T-helper 1 cell (primary cell): ENCODE results near the gene GMCL2.

Experiments used
- DNase-seq, 5 donors: peaks; one replicate each; pipeline ENCODE4 v3.0.0-alpha.2; 2012 to 2020

The GMCL2 gene

GRCh38 chr5:178221853-178222252 is 34.7 kb upstream of the GMCL2 start:
- no peak for DNase-seq

GRCh38 chr5:178221282-178221681 is 34.1 kb upstream of the GMCL2 start:
- no peak for DNase-seq

- DNase-seq, result no peak
Observed at GRCh38 chr5:178218827-178219226, 31.7 kb upstream of the GMCL2 start.

- DNase-seq, result no peak
Observed at GRCh38 chr5:178218237-178218776, 31.1 kb upstream of the GMCL2 start.

GRCh38 chr5:178216779-178217178 is 29.6 kb upstream of the GMCL2 start:
- no peak for DNase-seq

- no peak for DNase-seq
Observed at GRCh38 chr5:178216088-178216534, 28.9 kb upstream of the GMCL2 start.

- no peak for DNase-seq
Observed at GRCh38 chr5:178215280-178216002, 28.3 kb upstream of the GMCL2 start.

- DNase-seq, result no peak
Observed at GRCh38 chr5:178214160-178214803, 27.1 kb upstream of the GMCL2 start.

GRCh38 chr5:178213748-178214151 is 26.6 kb upstream of the GMCL2 start:
- DNase-seq, result no peak

GRCh38 chr5:178213003-178213461 is 25.9 kb upstream of the GMCL2 start:
- DNase-seq, result no peak

- DNase-seq, result no peak
Observed at GRCh38 chr5:178212241-178213002, 25.3 kb upstream of the GMCL2 start.

GRCh38 chr5:178211095-178212048 is 24.2 kb upstream of the GMCL2 start:
- no peak for DNase-seq

- DNase-seq, result no peak
Observed at GRCh38 chr5:178210686-178211085, 23.5 kb upstream of the GMCL2 start.

- no peak for DNase-seq
Observed at GRCh38 chr5:178210073-178210535, 22.9 kb upstream of the GMCL2 start.

- no peak for DNase-seq
Observed at GRCh38 chr5:178209334-178210072, 22.3 kb upstream of the GMCL2 start.

- DNase-seq, result no peak
Observed at GRCh38 chr5:178208540-178209227, 21.5 kb upstream of the GMCL2 start.

- DNase-seq, result no peak
Observed at GRCh38 chr5:178207917-178208280, 20.7 kb upstream of the GMCL2 start.

- no peak for DNase-seq
Observed at GRCh38 chr5:178207183-178207916, 20.2 kb upstream of the GMCL2 start.

- no peak for DNase-seq
Observed at GRCh38 chr5:178206166-178207101, 19.3 kb upstream of the GMCL2 start.
